IMR-90 (cell line): Measurements from ENCODE around the gene FADS1. TPM values are rescaled to one million over a fixed set of nuclear protein-coding genes. Genes with fewer than 3 reads are reported as not detected.

Source experiments
- ATAC-seq: fragments of 200-7000 bp; cut with Tn5 transposase; 2 replicates; pipeline ENCODE4 v1.9.1; 2020; ENCODE audit warnings: low read depth, mild to moderate bottlenecking, moderate library complexity
- BruUV-seq: library from RNA; stranded (reverse); fragments of 400-500 nt; replicated peaks from 2 replicates; lab custom pipeline; 2021; lab: Mats Ljungman, UMichigan
- CTCF ChIA-PET: fragments of 300-600 bp; formaldehyde crosslinking; extraction: SDS; loops from one replicate; lab custom pipeline; 2021; ENCODE audit warnings: antibody characterized with exemption; lab: Yijun Ruan, JAX
- POLR2A ChIA-PET: fragments of 300-600 bp; sonication (Branson Sonifier 250); formaldehyde crosslinking; loops from one replicate; lab custom pipeline; 2022; ENCODE audit warnings: antibody characterized with exemption; ENCODE audit not compliant: unreplicated experiment; lab: Charles Lee
- DNase-seq: peaks from one replicate; pipeline ENCODE4 v3.0.0; 2013
- H2AFZ ChIP-seq: replicated peaks from 2 replicates; pipeline ENCODE3; 2013; ENCODE audit warnings: low read length, mild to moderate bottlenecking; ENCODE audit not compliant: poor library complexity
- H2AK5ac ChIP-seq: 2 replicates; pipeline ENCODE4 v1.6.1; 2013; ENCODE audit warnings: low read depth, low read length, inconsistent platforms
- H2AK9ac ChIP-seq: replicated peaks from 2 replicates; pipeline ENCODE3; 2013; ENCODE audit warnings: mild to moderate bottlenecking, low read depth, low read length, moderate library complexity; ENCODE audit not compliant: poor library complexity
- H2BK120ac ChIP-seq: 2 replicates; pipeline ENCODE4 v1.6.1; 2013; ENCODE audit warnings: low read depth, low read length, inconsistent platforms
- H2BK15ac ChIP-seq: 3 replicates; pipeline ENCODE4 v1.6.1; 2013; ENCODE audit warnings: low read depth, low read length, inconsistent platforms
- H2BK20ac ChIP-seq: 2 replicates; pipeline ENCODE4 v1.6.1; 2013; ENCODE audit warnings: low read depth, mild to moderate bottlenecking, inconsistent platforms, low read length, moderate library complexity
- H2BK5ac ChIP-seq: 2 replicates; pipeline ENCODE4 v1.6.1; 2013; ENCODE audit warnings: mild to moderate bottlenecking, low read depth, low read length, inconsistent platforms; ENCODE audit not compliant: poor library complexity, severe bottlenecking
- H3K14ac ChIP-seq: replicated peaks from 2 replicates; pipeline ENCODE4 v1.6.1; 2013; ENCODE audit warnings: low read depth, low read length, inconsistent platforms
- H3K18ac ChIP-seq: 2 replicates; pipeline ENCODE4 v1.6.1; 2013; ENCODE audit warnings: low read depth, low read length, control low read depth
- H3K23ac ChIP-seq: 2 replicates; pipeline ENCODE4 v1.6.1; 2013; ENCODE audit warnings: low read depth, low read length, inconsistent platforms
- H3K27ac ChIP-seq: 2 replicates; pipeline ENCODE4 v1.5.1; 2013; ENCODE audit warnings: mild to moderate bottlenecking, control low read depth, low read length; ENCODE audit not compliant: insufficient read depth
- H3K27me3 ChIP-seq: 2 replicates; pipeline ENCODE4 v1.6.1; 2013; ENCODE audit warnings: low read length; ENCODE audit not compliant: control insufficient read depth, insufficient read depth
- H3K36me3 ChIP-seq: 2 replicates; pipeline ENCODE4 v1.6.1; 2013; ENCODE audit warnings: low read length, mixed read lengths; ENCODE audit not compliant: control insufficient read depth, insufficient read depth
- H3K4ac ChIP-seq: 2 replicates; pipeline ENCODE4 v1.6.1; 2013; ENCODE audit warnings: low read depth, low read length, inconsistent platforms
- H3K4me1 ChIP-seq: 2 replicates; pipeline ENCODE4 v1.6.1; 2013; ENCODE audit warnings: low read length, mixed read lengths; ENCODE audit not compliant: control insufficient read depth, insufficient read depth
- H3K4me2 ChIP-seq: 2 replicates; pipeline ENCODE4 v1.6.1; 2013; ENCODE audit warnings: low read depth, mild to moderate bottlenecking, control low read depth, low read length, moderate library complexity
- H3K4me3 ChIP-seq: 2 replicates; pipeline ENCODE4 v1.5.1; 2013; ENCODE audit warnings: low read depth, mild to moderate bottlenecking, control low read depth, low read length, moderate library complexity; ENCODE audit not compliant: insufficient read depth
- H3K56ac ChIP-seq: 2 replicates; pipeline ENCODE4 v1.6.1; 2013; ENCODE audit warnings: low read length, inconsistent platforms; ENCODE audit not compliant: insufficient read depth; ENCODE audit errors: extremely low read depth
- H3K79me1 ChIP-seq, 2 experiments: 2 replicates each; pipeline ENCODE4 v1.6.1; 2013; ENCODE audit warnings: low read length in 2 of 2, inconsistent platforms in 1 of 2, low read depth in 1 of 2
- H3K9ac ChIP-seq: 2 replicates; pipeline ENCODE4 v1.6.1; 2013; ENCODE audit warnings: low read depth, low read length, control low read depth
- H3K9me1 ChIP-seq: 2 replicates; pipeline ENCODE4 v1.6.1; 2013; ENCODE audit warnings: low read length, inconsistent platforms; ENCODE audit not compliant: insufficient read depth
- H3K9me3 ChIP-seq: 2 replicates; pipeline ENCODE4 v1.6.1; 2013; ENCODE audit warnings: low read length; ENCODE audit not compliant: control insufficient read depth, insufficient read depth
- H4K20me1 ChIP-seq: 2 replicates; pipeline ENCODE4 v1.6.1; 2013; ENCODE audit warnings: low read length, inconsistent platforms; ENCODE audit not compliant: insufficient read depth
- H4K5ac ChIP-seq: 2 replicates; pipeline ENCODE4 v1.6.1; 2013; ENCODE audit warnings: mild to moderate bottlenecking, low read depth, low read length, control low read depth
- H4K8ac ChIP-seq, 2 experiments: 2 replicates each; pipeline ENCODE4 v1.6.1; 2013; ENCODE audit warnings: low read depth in 2 of 2, low read length in 2 of 2, control low read depth in 1 of 2, inconsistent platforms in 1 of 2
- H4K91ac ChIP-seq: 2 replicates; pipeline ENCODE4 v1.6.1; 2013; ENCODE audit warnings: low read depth, low read length, inconsistent platforms; ENCODE audit not compliant: insufficient read depth
- BHLHE40 ChIP-seq: fragments of 150-350 bp; IDR thresholded peaks from 2 replicates; pipeline ENCODE4 v1.6.1; 2016; ENCODE audit warnings: mild to moderate bottlenecking, low read depth, low read length
- CEBPB ChIP-seq: IDR thresholded peaks from 2 replicates; pipeline ENCODE4 v1.6.1; 2012; ENCODE audit warnings: low read depth, low read length, improper control_type of control experiment
- CHD1 ChIP-seq: IDR thresholded peaks from 2 replicates; pipeline ENCODE4 v1.6.1; 2012; ENCODE audit warnings: low read depth, low read length, improper control_type of control experiment
- FOS ChIP-seq: fragments of 150-350 bp; IDR thresholded peaks from 2 replicates; pipeline ENCODE4 v1.6.1; 2016; ENCODE audit warnings: low read depth, low read length
- MAFK ChIP-seq: IDR thresholded peaks from 2 replicates; pipeline ENCODE4 v1.6.1; 2012; ENCODE audit warnings: low read depth, low read length, improper control_type of control experiment
- MAZ ChIP-seq: IDR thresholded peaks from 2 replicates; pipeline ENCODE4 v1.6.1; 2012; ENCODE audit warnings: low read depth, mild to moderate bottlenecking, low read length, improper control_type of control experiment, moderate library complexity, borderline replicate concordance
- MXI1 ChIP-seq: IDR thresholded peaks from 2 replicates; pipeline ENCODE4 v1.6.1; 2012; ENCODE audit warnings: low read depth, mild to moderate bottlenecking, low read length, moderate library complexity, borderline replicate concordance
- NFE2L2 ChIP-seq: fragments of 150-350 bp; IDR thresholded peaks from 2 replicates; pipeline ENCODE4 v1.6.1; 2016; ENCODE audit warnings: low read depth, mild to moderate bottlenecking, low read length
- POLR2A ChIP-seq: IDR thresholded peaks from 2 replicates; pipeline ENCODE4 v1.6.1; 2012; ENCODE audit warnings: mild to moderate bottlenecking, low read depth, low read length
- RAD21 ChIP-seq: IDR thresholded peaks from 2 replicates; pipeline ENCODE4 v1.6.1; 2012; ENCODE audit warnings: low read length, improper control_type of control experiment
- RCOR1 ChIP-seq: IDR thresholded peaks from 2 replicates; pipeline ENCODE4 v1.6.1; 2012; ENCODE audit warnings: mild to moderate bottlenecking, low read length, improper control_type of control experiment; ENCODE audit not compliant: insufficient replicate concordance
- RFX5 ChIP-seq: IDR thresholded peaks from 2 replicates; pipeline ENCODE4 v1.8.0; 2012; ENCODE audit warnings: low read depth, mild to moderate bottlenecking, low read length, moderate library complexity
- SMC3 ChIP-seq: fragments of 150-350 bp; IDR thresholded peaks from 2 replicates; pipeline ENCODE4 v1.6.1; 2016; ENCODE audit warnings: low read depth, mild to moderate bottlenecking, antibody characterized with exemption, low read length, moderate library complexity
- WGBS, 2 experiments: methylation state at CpG; one replicate each; pipeline versions ENCODE4 v1.1.5 to v1.1.7; 2013; ENCODE audit warnings: missing lambda C conversion rate in 2 of 2; ENCODE audit not compliant: insufficient read length in 1 of 2; ENCODE audit errors: extremely low coverage in 2 of 2; 5-methylcytosine and 5-hydroxymethylcytosine counted together
- dilution Hi-C: fragments of 300-500 bp; cut with HindIII; formaldehyde crosslinking; loops from one replicate; pipeline ENCODE4 v1.14.3; 2018; ENCODE audit warnings: low sequenced_read_pairs; ENCODE audit not compliant: unreplicated experiment
- in situ Hi-C: fragments of 300-500 bp; cut with MboI; formaldehyde crosslinking; loops from 3 replicates; pipeline ENCODE4 v1.14.3; 2019; ENCODE audit warnings: low sequenced_read_pairs, inconsistent platforms, mixed read lengths
- intact Hi-C: fragments of 100-400 bp; cut with micrococcal nuclease; formaldehyde crosslinking; loops from 2 replicates; pipeline ENCODE4 v1.10.0; 2022
- polyA plus RNA-seq, 3 experiments: library from polyadenylated mRNA; depleted of rRNA; stranded (reverse); fragments of >200 nt; gene quantifications; 2 replicates each; pipeline ENCODE4 v1.2.3, GENCODE V29; 2012; ENCODE audit warnings: low replicate concordance in 1 of 3
- total RNA-seq: library from RNA; depleted of rRNA; stranded (reverse); fragments of >200 nt; gene quantifications from 2 replicates; pipeline ENCODE4 v1.2.3, GENCODE V29; 2012
- TF ChIP-seq, protein P1 (sequence below): fragments of 150-350 bp; IDR thresholded peaks from 2 replicates; pipeline ENCODE4 v1.6.1; 2017; ENCODE audit warnings: mild to moderate bottlenecking, antibody characterized with exemption, low read length, low read depth
- TF ChIP-seq, protein P2 (sequence below): conservative IDR thresholded peaks from 2 replicates; pipeline ENCODE4 v1.5.1; 2012; ENCODE audit warnings: mild to moderate bottlenecking, low read depth, low read length, improper control_type of control experiment
- TF ChIP-seq, protein P3 (sequence below): fragments of 150-350 bp; IDR thresholded peaks from 2 replicates; pipeline ENCODE4 v1.6.1; 2016; ENCODE audit warnings: low read depth, mild to moderate bottlenecking, low read length, moderate library complexity, borderline replicate concordance

Gene FADS1
- total and polyA plus RNA-seq, 2 of the 4 experiments (the other 2 are of a cell fraction), result 16.3 to 18.4 TPM

DNA sequence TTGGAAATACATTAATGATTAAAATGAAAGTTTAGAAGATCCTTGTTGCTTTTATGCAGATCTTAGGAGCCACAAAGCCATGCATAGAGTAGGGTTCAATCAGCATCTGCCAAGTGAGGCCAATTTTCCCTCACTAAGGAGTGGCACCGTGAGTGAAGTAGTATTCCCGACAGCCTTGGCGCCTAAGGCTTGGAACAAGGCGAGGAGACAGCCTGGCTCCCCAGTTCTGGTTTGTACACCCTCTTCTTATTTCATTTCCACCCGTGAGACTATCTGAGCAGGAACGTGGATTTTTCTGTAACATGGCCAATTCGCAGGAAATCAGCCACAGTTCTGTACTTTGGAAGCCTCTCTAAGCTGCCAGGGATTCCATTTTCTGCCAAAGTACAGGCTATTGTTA, 33.9 kb upstream of the FADS1 start:
- Histone ChIP-seq H3K4ac (no peak overlapping the region), H4K5ac (no peak overlapping the region), H3K9me1 (0 out of 2 replicates have a peak, but pooled peaks cover 3% of the 10 kb centered on the region), H3K79me1 (no peaks in the 10 kb centered on the region; a peak in 1 of 4 replicates), H3K18ac (no peak overlapping the region), H2BK5ac (no peak overlapping the region), H2AK5ac (no peak overlapping the region), H2BK20ac (no peak overlapping the region), H4K20me1 (peaks cover 7% of the 10 kb centered on the region), H3K9me3 (no peaks in the 10 kb centered on the region), H2AFZ (no peak overlapping the region), H3K56ac (no peak overlapping the region), H3K36me3 (peaks cover 54% of the 10 kb centered on the region), H4K8ac (no peak overlapping the region), H2BK15ac (no peak overlapping the region), H3K23ac (no peak overlapping the region), H3K9ac (no peak overlapping the region), H2BK120ac (no peak overlapping the region), H3K27ac (no peak overlapping the region), H4K91ac (no peak overlapping the region), H3K4me3 (no peak overlapping the region), H3K14ac (no peak overlapping the region), H3K27me3 (no peaks in the 10 kb centered on the region), H3K4me2 (no peak overlapping the region), H2AK9ac (no peak overlapping the region), H3K4me1 (no peaks in the 10 kb centered on the region)
- intact Hi-C loops (no loop called here), in situ Hi-C loops (loop anchor here (25.0 kb wide), 1 partner anchor 462 kb away; no protein-coding TSS in a partner anchor), dilution Hi-C loops (no loop called here)
- 88% methylated on average over 4 of the region's 7 CpGs; no CpG with 5 or more reads in 1 of the 2 experiments for WGBS, 2 experiments
- ATAC-seq, result no peak
- TF ChIP-seq, protein P1, sequence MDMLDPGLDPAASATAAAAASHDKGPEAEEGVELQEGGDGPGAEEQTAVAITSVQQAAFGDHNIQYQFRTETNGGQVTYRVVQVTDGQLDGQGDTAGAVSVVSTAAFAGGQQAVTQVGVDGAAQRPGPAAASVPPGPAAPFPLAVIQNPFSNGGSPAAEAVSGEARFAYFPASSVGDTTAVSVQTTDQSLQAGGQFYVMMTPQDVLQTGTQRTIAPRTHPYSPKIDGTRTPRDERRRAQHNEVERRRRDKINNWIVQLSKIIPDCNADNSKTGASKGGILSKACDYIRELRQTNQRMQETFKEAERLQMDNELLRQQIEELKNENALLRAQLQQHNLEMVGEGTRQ, result no peak
- TF ChIP-seq MXI1 (no peak), SMC3 (no peak), CEBPB (no peak), RFX5 (no peak), POLR2A (no peak), NFE2L2 (no peak), FOS (no peak), RAD21 (no peak), MAFK (no peak), CHD1 (no peak), BHLHE40 (no peak), MAZ (no peak), RCOR1 (no peak)
- TF ChIP-seq, protein P2, sequence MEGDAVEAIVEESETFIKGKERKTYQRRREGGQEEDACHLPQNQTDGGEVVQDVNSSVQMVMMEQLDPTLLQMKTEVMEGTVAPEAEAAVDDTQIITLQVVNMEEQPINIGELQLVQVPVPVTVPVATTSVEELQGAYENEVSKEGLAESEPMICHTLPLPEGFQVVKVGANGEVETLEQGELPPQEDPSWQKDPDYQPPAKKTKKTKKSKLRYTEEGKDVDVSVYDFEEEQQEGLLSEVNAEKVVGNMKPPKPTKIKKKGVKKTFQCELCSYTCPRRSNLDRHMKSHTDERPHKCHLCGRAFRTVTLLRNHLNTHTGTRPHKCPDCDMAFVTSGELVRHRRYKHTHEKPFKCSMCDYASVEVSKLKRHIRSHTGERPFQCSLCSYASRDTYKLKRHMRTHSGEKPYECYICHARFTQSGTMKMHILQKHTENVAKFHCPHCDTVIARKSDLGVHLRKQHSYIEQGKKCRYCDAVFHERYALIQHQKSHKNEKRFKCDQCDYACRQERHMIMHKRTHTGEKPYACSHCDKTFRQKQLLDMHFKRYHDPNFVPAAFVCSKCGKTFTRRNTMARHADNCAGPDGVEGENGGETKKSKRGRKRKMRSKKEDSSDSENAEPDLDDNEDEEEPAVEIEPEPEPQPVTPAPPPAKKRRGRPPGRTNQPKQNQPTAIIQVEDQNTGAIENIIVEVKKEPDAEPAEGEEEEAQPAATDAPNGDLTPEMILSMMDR, result no peak
- TF ChIP-seq, protein P3, sequence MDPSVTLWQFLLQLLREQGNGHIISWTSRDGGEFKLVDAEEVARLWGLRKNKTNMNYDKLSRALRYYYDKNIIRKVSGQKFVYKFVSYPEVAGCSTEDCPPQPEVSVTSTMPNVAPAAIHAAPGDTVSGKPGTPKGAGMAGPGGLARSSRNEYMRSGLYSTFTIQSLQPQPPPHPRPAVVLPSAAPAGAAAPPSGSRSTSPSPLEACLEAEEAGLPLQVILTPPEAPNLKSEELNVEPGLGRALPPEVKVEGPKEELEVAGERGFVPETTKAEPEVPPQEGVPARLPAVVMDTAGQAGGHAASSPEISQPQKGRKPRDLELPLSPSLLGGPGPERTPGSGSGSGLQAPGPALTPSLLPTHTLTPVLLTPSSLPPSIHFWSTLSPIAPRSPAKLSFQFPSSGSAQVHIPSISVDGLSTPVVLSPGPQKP, result no peak
- POLR2A ChIA-PET, result interaction anchor here (0.6 kb wide), 1 partner anchor 522 kb away, joined by 3 read pairs; no protein-coding TSS in a partner anchor
- DNase-seq, result no peak
- CTCF ChIA-PET, result interaction anchor here (0.6 kb wide), 1 partner anchor 11 kb away, joined by 3 read pairs; no protein-coding TSS in a partner anchor
- no TSS peak for BruUV-seq
